A673 (cell line): ENCODE data around the gene USP32. TPM values are rescaled to one million over a fixed set of nuclear protein-coding genes. Genes with fewer than 3 reads are reported as not detected.
"Not testable (repeated sequence)": the region's sequence is repeated elsewhere in the genome, so short reads cannot be mapped to it uniquely, and the experiment has no call there.

ENCODE experiments used
- BruUV-seq: library from RNA; stranded (reverse); fragments of 400-500 nt; replicated peaks from 2 replicates; lab custom pipeline; 2021; lab: Mats Ljungman, UMichigan
- CTCF ChIA-PET: fragments of 300-600 bp; sonication (Branson Sonifier 250); formaldehyde crosslinking; loops from one replicate; lab custom pipeline; 2022; ENCODE audit warnings: antibody characterized with exemption; lab: Charles Lee
- POLR2A ChIA-PET: fragments of 300-600 bp; sonication (Branson Sonifier 250); formaldehyde crosslinking; loops from one replicate; lab custom pipeline; 2022; ENCODE audit warnings: antibody characterized with exemption; ENCODE audit not compliant: low non-redundant PET; lab: Charles Lee
- DNase-seq: peaks from one replicate; pipeline ENCODE4 v3.0.0-alpha.2; 2015; ENCODE audit warnings: low spot score
- H3K27ac ChIP-seq: fragments of 200-600 bp; sonication (generic); 2 replicates; pipeline ENCODE4 v1.5.1; 2016; ENCODE audit warnings: mixed run types, low read depth, mild to moderate bottlenecking, mixed read lengths, antibody characterized with exemption, low read length; ENCODE audit not compliant: poor library complexity, severe bottlenecking
- H3K27me3 ChIP-seq: fragments of 200-600 bp; sonication (generic); replicated peaks from 2 replicates; pipeline ENCODE4 v1.6.1; 2017; ENCODE audit warnings: mixed run types, low read depth, mild to moderate bottlenecking, mixed read lengths, antibody characterized with exemption, low read length; ENCODE audit not compliant: insufficient read depth, poor library complexity
- H3K36me3 ChIP-seq: fragments of 200-600 bp; sonication (generic); 2 replicates; pipeline ENCODE4 v1.6.1; 2016; ENCODE audit warnings: mixed run types, mild to moderate bottlenecking, mixed read lengths, antibody characterized with exemption, low read length; ENCODE audit not compliant: insufficient read depth, poor library complexity, severe bottlenecking
- H3K4me1 ChIP-seq: fragments of 200-600 bp; sonication (generic); 2 replicates; pipeline ENCODE4 v1.6.1; 2017; ENCODE audit warnings: mixed run types, mild to moderate bottlenecking, mixed read lengths, antibody characterized with exemption, low read length; ENCODE audit not compliant: insufficient read depth, poor library complexity, severe bottlenecking
- H3K4me3 ChIP-seq: fragments of 200-600 bp; sonication (generic); 2 replicates; pipeline ENCODE4 v1.5.1; 2016; ENCODE audit warnings: low read depth, mixed run types, mild to moderate bottlenecking, mixed read lengths, low read length; ENCODE audit not compliant: poor library complexity, severe bottlenecking
- H3K9me3 ChIP-seq: fragments of 200-600 bp; sonication (generic); 2 replicates; pipeline ENCODE4 v1.6.1; 2016; ENCODE audit warnings: mixed run types, low read depth, mild to moderate bottlenecking, mixed read lengths, antibody characterized with exemption, low read length; ENCODE audit not compliant: poor library complexity, severe bottlenecking
- CTCF ChIP-seq: fragments of 300-800, 200-600 bp; sonication (generic); conservative IDR thresholded peaks from 2 replicates; pipeline ENCODE4 v1.5.1; 2017; ENCODE audit warnings: low read depth, mild to moderate bottlenecking, antibody characterized with exemption, low read length, moderate library complexity, mixed read lengths
- EZH2 ChIP-seq: fragments of 200-600 bp; sonication (generic); IDR thresholded peaks from 2 replicates; pipeline ENCODE4 v1.6.1; 2017; ENCODE audit warnings: borderline replicate concordance, low read depth, mild to moderate bottlenecking, mixed read lengths, antibody characterized with exemption, low read length; ENCODE audit not compliant: poor library complexity, severe bottlenecking
- intact Hi-C: fragments of 100-400 bp; cut with micrococcal nuclease; formaldehyde crosslinking; loops from one replicate; pipeline ENCODE4 v1.10.0; 2022; ENCODE audit not compliant: unreplicated experiment
- total RNA-seq: library from RNA; stranded (reverse); gene quantifications from 2 replicates; pipeline ENCODE4 v1.2.3, GENCODE V29; 2021

USP32 gene
- total RNA-seq, 1 experiment from 2014 or later = 54.8 TPM

GRCh38 chr17:60229188-60229802 is 162.6 kb downstream of the USP32 start:
- Histone ChIP-seq H3K4me1 (peaks cover 9% of the 10 kb centered on the region), H3K36me3 (peaks cover 9% of the 10 kb centered on the region), H3K27ac (no peak overlapping the region), H3K4me3 (no peak overlapping the region), H3K27me3 (no peaks in the 10 kb centered on the region), H3K9me3 (no peaks in the 10 kb centered on the region)
- BruUV-seq = no TSS peak
- CTCF ChIA-PET = no interaction called here
- DNase-seq = peak; percentile 52
- intact Hi-C loops = loop anchor here (1.0 kb wide), 1 partner anchor 86 kb away; no protein-coding TSS in a partner anchor
- peak; percentile 52 for TF ChIP-seq CTCF
- TF ChIP-seq EZH2 = no peak
- POLR2A ChIA-PET = no interaction called here

GRCh38 chr17:60227276-60227675 is 164.7 kb downstream of the USP32 start:
- H3K4me1 ChIP-seq, BruUV-seq, H3K9me3 ChIP-seq, CTCF ChIA-PET, intact Hi-C loops, H3K4me3 ChIP-seq, DNase-seq, POLR2A ChIA-PET, H3K27ac ChIP-seq, H3K27me3 ChIP-seq: not testable (repeated sequence)
- H3K36me3 ChIP-seq = peaks cover 19% of the 10 kb centered on the region

GRCh38 chr17:60224064-60224463 is 167.9 kb downstream of the USP32 start:
- Histone ChIP-seq H3K9me3 (no peaks in the 10 kb centered on the region), H3K27me3 (no peaks in the 10 kb centered on the region), H3K27ac (no peak overlapping the region), H3K36me3 (peaks cover 24% of the 10 kb centered on the region), H3K4me1 (no peaks in the 10 kb centered on the region), H3K4me3 (no peak overlapping the region)
- DNase-seq = no peak
- TF ChIP-seq EZH2 (no peak), CTCF (no peak)
- BruUV-seq = no TSS peak
- POLR2A ChIA-PET = no interaction called here
- CTCF ChIA-PET = interaction anchor here (0.7 kb wide), 1 partner anchor 15 kb away, joined by 3 read pairs; no protein-coding TSS in a partner anchor
- intact Hi-C loops = no loop called here

DNA sequence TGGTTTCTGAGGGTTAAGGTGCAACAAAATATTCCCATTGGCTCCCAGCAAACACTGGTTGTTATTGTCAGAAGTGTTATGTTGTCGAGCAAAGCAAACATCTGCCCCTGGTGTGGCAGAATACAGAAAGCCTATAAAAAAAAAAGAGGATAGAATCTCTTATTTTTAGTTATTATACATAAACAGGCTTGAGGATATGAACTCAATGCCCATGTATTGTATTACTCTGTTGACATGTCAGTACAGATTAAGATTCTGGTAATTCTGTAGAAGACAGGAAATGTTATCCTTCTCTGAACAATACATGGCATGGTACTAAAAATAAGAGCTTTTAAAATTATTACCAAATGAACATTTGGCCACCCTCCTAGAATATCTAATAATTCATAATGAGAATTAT is 168.5 kb downstream of the USP32 start:
- Histone ChIP-seq H3K4me3 (no peak overlapping the region), H3K27ac (no peak overlapping the region), H3K9me3 (no peaks in the 10 kb centered on the region), H3K27me3 (no peaks in the 10 kb centered on the region), H3K36me3 (peaks cover 24% of the 10 kb centered on the region), H3K4me1 (no peaks in the 10 kb centered on the region)
- no TSS peak for BruUV-seq
- TF ChIP-seq CTCF (no peak), EZH2 (no peak)
- ChIA-PET CTCF (interaction anchor here (0.7 kb wide), 1 partner anchor 16 kb away, joined by 3 read pairs; no protein-coding TSS in a partner anchor), POLR2A (no interaction called here)
- intact Hi-C loops = no loop called here
- DNase-seq = no peak

- not testable (repeated sequence) for BruUV-seq
Observed at GRCh38 chr17:60218774-60219173, 173.2 kb downstream of the USP32 start.

More at GRCh38 chr17:60218774-60219173, 173.2 kb downstream of the USP32 start:
- peaks cover 15% of the 10 kb centered on the region for H3K36me3 ChIP-seq
- CTCF ChIA-PET, intact Hi-C loops, H3K4me1 ChIP-seq, DNase-seq, H3K4me3 ChIP-seq, H3K27me3 ChIP-seq, H3K9me3 ChIP-seq, POLR2A ChIA-PET, H3K27ac ChIP-seq: not testable (repeated sequence)
